Endothelial cell of umbilical vein (primary cell): ENCODE measurements around the gene CCR5. TPM values are rescaled to one million over a fixed set of nuclear protein-coding genes. Genes with fewer than 3 reads are reported as not detected.

Source experiments
- BruUV-seq: library from RNA; stranded (reverse); fragments of 400-500 nt; replicated peaks from 2 replicates; lab custom pipeline; 2021; lab: Mats Ljungman, UMichigan
- CTCF ChIA-PET: fragments of 300-600, 350-600 bp; sonication (Branson Sonifier 250); formaldehyde crosslinking; loops from one replicate; lab custom pipeline; 2021; ENCODE audit warnings: antibody characterized with exemption, inconsistent platforms; lab: Charles Lee
- POLR2A ChIA-PET: fragments of 300-600, 350-600 bp; sonication (Branson Sonifier 250); formaldehyde crosslinking; loops from one replicate; lab custom pipeline; 2021; ENCODE audit warnings: antibody characterized with exemption, inconsistent platforms; lab: Charles Lee
- DNase-seq: peaks from one replicate; pipeline ENCODE4 v3.0.0-alpha.2; 2011; ENCODE audit warnings: low read depth, low spot score
- FAIRE-seq: peaks from 2 replicates; lab custom pipeline; 2011; peaks lifted over from hg19 to GRCh38; lab: Jason Lieb, UNC
- H2AFZ ChIP-seq: 2 replicates; pipeline ENCODE4 v1.6.0; 2012; ENCODE audit warnings: low read depth, low read length, control low read depth, inconsistent platforms
- H3K27ac ChIP-seq: 2 replicates; pipeline ENCODE4 v1.5.1; 2011; ENCODE audit warnings: low read depth, mild to moderate bottlenecking, control low read depth, low read length, moderate library complexity; ENCODE audit not compliant: insufficient read depth
- H3K27me3 ChIP-seq, 2 experiments: 2 replicates each; pipeline versions ENCODE4 v1.6.0 to v1.6.1; 2011; ENCODE audit warnings: low read length in 2 of 2, mixed read lengths in 1 of 2; ENCODE audit not compliant: control insufficient read depth in 2 of 2, insufficient read depth in 2 of 2
- H3K36me3 ChIP-seq, 2 experiments: 2 replicates in 1 of 2; 3 replicates in 1 of 2; pipeline ENCODE4 v1.5.1; 2011; ENCODE audit warnings: low read length in 2 of 2, mild to moderate bottlenecking in 1 of 2, moderate library complexity in 1 of 2; ENCODE audit not compliant: control insufficient read depth in 2 of 2, insufficient read depth in 2 of 2; ENCODE audit errors: extremely low read depth in 1 of 2
- H3K4me1 ChIP-seq: 3 replicates; pipeline ENCODE4 v1.5.1; 2011; ENCODE audit warnings: mild to moderate bottlenecking, low read length; ENCODE audit not compliant: control insufficient read depth, insufficient read depth; ENCODE audit errors: extremely low read depth
- H3K4me2 ChIP-seq: 2 replicates; pipeline ENCODE4 v1.6.1; 2011; ENCODE audit warnings: low read length, control low read depth, mixed read lengths; ENCODE audit not compliant: insufficient read depth
- H3K4me3 ChIP-seq, 3 experiments: fragments of 200-600 bp in 1 of 3; sonication (generic), shearing (Covaris generic) in 1 of 3; replicated peaks in 1 of 3; 2 replicates each; pipeline ENCODE4 v1.5.1; 2011 to 2016; ENCODE audit warnings: control low read depth in 3 of 3, low read length in 3 of 3, mild to moderate bottlenecking in 2 of 3, inconsistent platforms in 1 of 3, low read depth in 1 of 3, moderate library complexity in 1 of 3; ENCODE audit not compliant: insufficient read depth in 1 of 3
- H3K79me2 ChIP-seq: 2 replicates; pipeline ENCODE4 v1.6.0; 2012; ENCODE audit warnings: low read length, inconsistent platforms; ENCODE audit not compliant: control insufficient read depth, insufficient read depth
- H3K9ac ChIP-seq: replicated peaks from 2 replicates; pipeline ENCODE3; 2011; ENCODE audit warnings: low read length, control low read depth; ENCODE audit not compliant: insufficient read depth; ENCODE audit errors: extremely low read depth
- H3K9me1 ChIP-seq: replicated peaks from 3 replicates; pipeline ENCODE4 v1.6.0; 2011; ENCODE audit warnings: mild to moderate bottlenecking, low read length; ENCODE audit not compliant: control insufficient read depth, insufficient read depth; ENCODE audit errors: extremely low read depth
- H3K9me3 ChIP-seq: replicated peaks from 2 replicates; pipeline ENCODE4 v1.5.1; 2012; ENCODE audit warnings: low read length, inconsistent platforms; ENCODE audit not compliant: control insufficient read depth, insufficient read depth
- H4K20me1 ChIP-seq: replicated peaks from 2 replicates; pipeline ENCODE3; 2011; ENCODE audit warnings: mild to moderate bottlenecking, low read length; ENCODE audit not compliant: control insufficient read depth, insufficient read depth; ENCODE audit errors: extremely low read depth
- EZH2 ChIP-seq: IDR thresholded peaks from 2 replicates; pipeline ENCODE4 v1.6.1; 2012; ENCODE audit warnings: borderline replicate concordance, low read depth, mild to moderate bottlenecking, moderate library complexity, low read length, inconsistent platforms; ENCODE audit not compliant: severe bottlenecking
- FOS ChIP-seq: IDR thresholded peaks from 2 replicates; pipeline ENCODE4 v1.6.1; 2011; ENCODE audit warnings: mild to moderate bottlenecking, low read length, moderate library complexity, borderline replicate concordance; ENCODE audit not compliant: insufficient read depth
- GATA2 ChIP-seq: IDR thresholded peaks from 2 replicates; pipeline ENCODE4 v1.7.0; 2011; ENCODE audit warnings: low read depth, mild to moderate bottlenecking, moderate library complexity, mixed read lengths, low read length; ENCODE audit not compliant: insufficient read length, insufficient read depth
- JUN ChIP-seq: IDR thresholded peaks from 2 replicates; pipeline ENCODE4 v1.6.1; 2011; ENCODE audit warnings: borderline replicate concordance, low read depth; ENCODE audit not compliant: insufficient read length, insufficient read depth
- MYC ChIP-seq: IDR thresholded peaks from one replicate; pipeline ENCODE4 v1.6.1; 2011; ENCODE audit warnings: mild to moderate bottlenecking, low read depth, low read length
- POLR2A ChIP-seq: IDR thresholded peaks from 2 replicates; pipeline ENCODE4 v1.6.1; 2012; ENCODE audit warnings: low read depth, mild to moderate bottlenecking, control low read depth, low read length
- POLR2AphosphoS5 ChIP-seq: IDR thresholded peaks from 2 replicates; pipeline ENCODE4 v1.6.1; 2012; ENCODE audit warnings: low read depth, mild to moderate bottlenecking, control low read depth, low read length, moderate library complexity; ENCODE audit not compliant: insufficient read depth
- dilution Hi-C: fragments of 300-500 bp; cut with MboI; formaldehyde crosslinking; loops from one replicate; pipeline ENCODE4 v1.15.0; 2019; ENCODE audit warnings: low sequenced_read_pairs; ENCODE audit not compliant: extremely low pct_ligation_motif_present
- intact Hi-C: fragments of 100-400 bp; cut with micrococcal nuclease; formaldehyde crosslinking; loops from one replicate; pipeline ENCODE4 v1.10.0; 2022
- polyA plus RNA-seq, 4 experiments: library from polyadenylated mRNA; depleted of rRNA in 3 of 4; stranded (reverse) in 3 of 4; unstranded in 1 of 4; fragments of >200 nt; gene quantifications; 2 replicates each; pipeline versions ENCODE4 v1.2.1 to v1.2.3, GENCODE V29; 2011 to 2012; ENCODE audit warnings: missing spikeins in 1 of 4
- total RNA-seq: library from RNA; stranded (reverse); gene quantifications from 2 replicates; pipeline ENCODE4 v1.2.3, GENCODE V29; 2021
- TF ChIP-seq, protein P1 (sequence below): IDR thresholded peaks from 2 replicates; pipeline ENCODE4 v1.6.1; 2011; ENCODE audit not compliant: insufficient read depth, insufficient read length
- TF ChIP-seq, protein P2 (sequence below), 2 donors: IDR thresholded peaks; 1 replicate in 1 of 2; 2 replicates in 1 of 2; pipeline ENCODE4 v1.5.1; 2011; ENCODE audit warnings: low read length in 2 of 2, mild to moderate bottlenecking in 2 of 2, moderate library complexity in 2 of 2, control low read depth in 1 of 2, inconsistent platforms in 1 of 2, low read depth in 1 of 2; ENCODE audit not compliant: insufficient read depth in 1 of 2; ENCODE audit errors: extremely low read depth in 1 of 2

Gene CCR5
- total and polyA plus RNA-seq, 2 donors (not counting 3 experiments of a cell fraction or from before 2014, with no cell fraction given): not detected

DNA sequence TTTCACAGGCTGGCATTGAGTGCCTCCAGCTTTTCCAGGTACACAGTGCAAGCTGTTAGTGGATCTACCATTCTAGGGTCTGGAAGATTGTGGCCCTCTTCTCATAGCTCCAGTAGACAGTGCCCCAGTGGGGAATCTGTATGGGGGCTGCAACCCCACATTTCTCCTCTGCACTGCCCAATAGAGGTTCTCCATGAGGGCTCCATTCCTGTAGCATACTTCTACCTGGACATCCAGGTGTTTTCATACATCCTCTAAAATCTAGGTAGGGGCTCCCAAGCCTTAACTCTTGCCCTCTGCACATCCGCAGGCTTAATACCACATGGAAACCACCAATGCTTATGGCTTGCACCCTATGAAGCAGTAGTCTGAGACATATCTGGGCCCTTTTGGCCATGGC, 31.9 kb upstream of the CCR5 start:
- intact Hi-C loops (no loop called here), dilution Hi-C loops (no loop called here)
- Histone ChIP-seq H3K4me3 (no peak overlapping the region), H3K9ac (no peak overlapping the region), H3K79me2 (no peaks in the 10 kb centered on the region), H3K4me1 (no peaks in the 10 kb centered on the region), H3K27me3 (no peaks in the 10 kb centered on the region), H4K20me1 (no peaks in the 10 kb centered on the region), H3K4me2 (no peak overlapping the region), H3K36me3 (no peaks in the 10 kb centered on the region), H3K9me3 (no peaks in the 10 kb centered on the region), H3K27ac (no peak overlapping the region), H3K9me1 (no peaks in the 10 kb centered on the region), H2AFZ (no peak overlapping the region)
- DNase-seq: no peak
- POLR2A ChIA-PET: no interaction called here
- TF ChIP-seq, protein P1, sequence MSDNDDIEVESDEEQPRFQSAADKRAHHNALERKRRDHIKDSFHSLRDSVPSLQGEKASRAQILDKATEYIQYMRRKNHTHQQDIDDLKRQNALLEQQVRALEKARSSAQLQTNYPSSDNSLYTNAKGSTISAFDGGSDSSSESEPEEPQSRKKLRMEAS: no peak
- TF ChIP-seq EZH2 (no peak), JUN (no peak), MYC (no peak), POLR2A (no peak), FOS (no peak), POLR2AphosphoS5 (no peak), GATA2 (no peak)
- TF ChIP-seq, protein P2, sequence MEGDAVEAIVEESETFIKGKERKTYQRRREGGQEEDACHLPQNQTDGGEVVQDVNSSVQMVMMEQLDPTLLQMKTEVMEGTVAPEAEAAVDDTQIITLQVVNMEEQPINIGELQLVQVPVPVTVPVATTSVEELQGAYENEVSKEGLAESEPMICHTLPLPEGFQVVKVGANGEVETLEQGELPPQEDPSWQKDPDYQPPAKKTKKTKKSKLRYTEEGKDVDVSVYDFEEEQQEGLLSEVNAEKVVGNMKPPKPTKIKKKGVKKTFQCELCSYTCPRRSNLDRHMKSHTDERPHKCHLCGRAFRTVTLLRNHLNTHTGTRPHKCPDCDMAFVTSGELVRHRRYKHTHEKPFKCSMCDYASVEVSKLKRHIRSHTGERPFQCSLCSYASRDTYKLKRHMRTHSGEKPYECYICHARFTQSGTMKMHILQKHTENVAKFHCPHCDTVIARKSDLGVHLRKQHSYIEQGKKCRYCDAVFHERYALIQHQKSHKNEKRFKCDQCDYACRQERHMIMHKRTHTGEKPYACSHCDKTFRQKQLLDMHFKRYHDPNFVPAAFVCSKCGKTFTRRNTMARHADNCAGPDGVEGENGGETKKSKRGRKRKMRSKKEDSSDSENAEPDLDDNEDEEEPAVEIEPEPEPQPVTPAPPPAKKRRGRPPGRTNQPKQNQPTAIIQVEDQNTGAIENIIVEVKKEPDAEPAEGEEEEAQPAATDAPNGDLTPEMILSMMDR (IDR thresholded peaks at IDR 0.05; ENCODE audit: extremely low read depth in 1 of 2, insufficient read depth in 1 of 2, low read depth in 1 of 2, low read length in 2 of 2): no peak
- FAIRE-seq: no peak
- CTCF ChIA-PET: no interaction called here
- BruUV-seq: no TSS peak
